CD4-positive, alpha-beta T cell (primary cell): ENCODE data around the gene SLAMF7. TPM values are rescaled to one million over a fixed set of nuclear protein-coding genes. Genes with fewer than 3 reads are reported as not detected.

Experiments used
- ATAC-seq: fragments of 200-7000 bp; cut with Tn5 transposase; one replicate; pipeline ENCODE4 v1.10.0; 2022; ENCODE audit warnings: mild to moderate bottlenecking; ENCODE audit not compliant: poor library complexity
- CTCF ChIA-PET: fragments of 350-600 bp; sonication (Branson Sonifier 250); formaldehyde crosslinking; loops from one replicate; lab custom pipeline; 2021; ENCODE audit warnings: antibody characterized with exemption, inconsistent platforms; lab: Charles Lee
- POLR2A ChIA-PET: fragments of 350-600 bp; sonication (Branson Sonifier 250); formaldehyde crosslinking; loops from one replicate; lab custom pipeline; 2021; ENCODE audit warnings: antibody characterized with exemption, inconsistent platforms; lab: Charles Lee
- DNase-seq, 14 experiments: peaks; one replicate each; pipeline ENCODE4 v3.0.0-alpha.2; 2013 to 2020; ENCODE audit warnings: mixed read lengths in 2 of 14
- H3K27ac ChIP-seq, 2 donors: one replicate each; pipeline versions ENCODE4 v1.5.1 to v1.7.0; 2013; ENCODE audit warnings: low read length in 2 of 2, low read depth in 1 of 2, mild to moderate bottlenecking in 1 of 2
- H3K27me3 ChIP-seq, 2 experiments: 1 replicate in 1 of 2; 2 replicates in 1 of 2; pipeline versions ENCODE4 v1.6.1 to v1.7.0; 2013; ENCODE audit warnings: low read length in 2 of 2, control low read depth in 1 of 2, mild to moderate bottlenecking in 1 of 2, moderate library complexity in 1 of 2; ENCODE audit not compliant: insufficient read depth in 2 of 2, control insufficient read depth in 1 of 2
- H3K36me3 ChIP-seq: one replicate; pipeline ENCODE4 v1.6.1; 2013; ENCODE audit warnings: low read length, control low read depth; ENCODE audit not compliant: insufficient read depth
- H3K4me1 ChIP-seq: one replicate; pipeline ENCODE4 v1.6.1; 2013; ENCODE audit warnings: low read length, control low read depth; ENCODE audit not compliant: insufficient read depth
- H3K4me3 ChIP-seq: one replicate; pipeline ENCODE4 v1.5.1; 2013; ENCODE audit warnings: mild to moderate bottlenecking, low read length, moderate library complexity
- H3K9me3 ChIP-seq, 2 experiments: 1 replicate in 1 of 2; 2 replicates in 1 of 2; pipeline versions ENCODE4 v1.6.1 to v1.7.0; 2013; ENCODE audit warnings: low read length in 2 of 2, mild to moderate bottlenecking in 2 of 2, control low read depth in 1 of 2, moderate library complexity in 1 of 2; ENCODE audit not compliant: control insufficient read depth in 1 of 2, insufficient read depth in 1 of 2
- H3K27ac Mint-ChIP-seq: one replicate; pipeline ENCODE4 v1.8.0; 2020; ENCODE audit warnings: mixed read lengths
- H3K27me3 Mint-ChIP-seq: one replicate; pipeline ENCODE4 v1.8.0; 2021; ENCODE audit warnings: mixed read lengths
- H3K36me3 Mint-ChIP-seq: one replicate; pipeline ENCODE4 v1.8.0; 2021; ENCODE audit warnings: low read depth, mixed read lengths
- H3K4me1 Mint-ChIP-seq: one replicate; pipeline ENCODE4 v1.8.0; 2021; ENCODE audit warnings: low read depth, mixed read lengths
- H3K4me3 Mint-ChIP-seq: one replicate; pipeline ENCODE4 v1.8.0; 2020; ENCODE audit warnings: mild to moderate bottlenecking, mixed read lengths
- H3K9me3 Mint-ChIP-seq: one replicate; pipeline ENCODE4 v1.8.0; 2020; ENCODE audit warnings: mixed read lengths
- CTCF ChIP-seq: fragments of 200-600 bp; IDR thresholded peaks from one replicate; pipeline ENCODE4 v1.8.0; 2022; ENCODE audit warnings: antibody characterized with exemption, mild to moderate bottlenecking
- intact Hi-C, 2 experiments: fragments of 100-400 bp; cut with DNase I in 1 of 2; cut with micrococcal nuclease in 1 of 2; formaldehyde crosslinking; loops; one replicate each; pipeline versions ENCODE4 v1.15.1 to v1.9.0; 2023 to 2025; cut with DNase I, micrococcal nuclease
- total RNA-seq, 174 experiments: library from RNA in 2 of 174; stranded (reverse) in 2 of 174; gene quantifications; one replicate each; pipeline ENCODE4 v1.2.3 and lab custom pipeline; 2021 to 2026

Gene SLAMF7
- total RNA-seq, 2 experiments from 2014 or later: 0.69 to 0.78 TPM

DNA sequence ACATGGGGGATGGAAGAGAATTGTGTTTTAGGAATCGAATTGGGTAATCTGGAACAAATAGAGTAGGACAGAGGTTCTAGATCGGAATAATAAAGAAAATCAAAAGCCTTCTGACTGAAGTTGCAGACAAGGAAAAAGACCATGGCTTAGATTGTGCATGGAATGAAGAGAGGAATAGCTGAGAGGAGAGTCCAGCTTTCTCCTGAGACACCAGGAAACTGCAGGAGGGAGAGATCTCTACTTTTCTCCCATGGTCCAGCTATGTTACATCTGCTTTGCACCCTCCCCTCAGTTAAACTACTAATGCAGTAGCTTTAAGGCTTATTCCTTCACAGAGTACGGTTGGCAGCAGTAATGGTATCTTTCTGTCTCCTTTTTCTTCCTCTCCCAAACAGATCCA, 13.4 kb downstream of the SLAMF7 start:
- Histone ChIP-seq H3K36me3 (no peaks in the 10 kb centered on the region), H3K9me3 (no peaks in the 10 kb centered on the region), H3K27ac (no peak overlapping the region), H3K4me1 (peaks cover 23% of the 10 kb centered on the region), H3K27me3 (no peaks in the 10 kb centered on the region), H3K4me3 (no peak overlapping the region)
- Mint-ChIP-seq H3K4me1 (peaks cover 4% of the 10 kb centered on the region), H3K9me3 (no peaks in the 10 kb centered on the region), H3K27ac (no peak overlapping the region), H3K27me3 (no peaks in the 10 kb centered on the region), H3K4me3 (no peak overlapping the region), H3K36me3 (no peaks in the 10 kb centered on the region)
- no peak for TF ChIP-seq CTCF
- CTCF ChIA-PET: interaction anchor here (1.4 kb wide), 1 partner anchor 16 kb away, joined by 4 read pairs; no protein-coding TSS in a partner anchor
- POLR2A ChIA-PET: no interaction called here
- ATAC-seq (no peak), DNase-seq (no peak)
- intact Hi-C loops: no loop called here

- Histone ChIP-seq H3K4me3 (no peak overlapping the region), H3K27me3 (no peaks in the 10 kb centered on the region), H3K4me1 (peaks cover 23% of the 10 kb centered on the region), H3K36me3 (no peaks in the 10 kb centered on the region), H3K27ac (no peak overlapping the region), H3K9me3 (no peaks in the 10 kb centered on the region)
- TF ChIP-seq CTCF: no peak
- H3K27me3 Mint-ChIP-seq: no peaks in the 10 kb centered on the region
- H3K9me3 Mint-ChIP-seq: no peaks in the 10 kb centered on the region
- no peak overlapping the region for H3K4me3 Mint-ChIP-seq
- ChIA-PET POLR2A (interaction anchor here (1.2 kb wide), 1 partner anchor 8 kb away, joined by 3 read pairs; no protein-coding TSS in a partner anchor), CTCF (interaction anchor here (1.4 kb wide), 1 partner anchor 16 kb away, joined by 4 read pairs; no protein-coding TSS in a partner anchor)
- H3K36me3 Mint-ChIP-seq: no peaks in the 10 kb centered on the region
- H3K27ac Mint-ChIP-seq: no peak overlapping the region
- peaks cover 4% of the 10 kb centered on the region for H3K4me1 Mint-ChIP-seq
- ATAC-seq (no peak), DNase-seq (no peak)
- intact Hi-C loops: no loop called here
These were observed 13.9 kb downstream of the SLAMF7 start for GRCh38 chr1:160752924-160753323.

DNA sequence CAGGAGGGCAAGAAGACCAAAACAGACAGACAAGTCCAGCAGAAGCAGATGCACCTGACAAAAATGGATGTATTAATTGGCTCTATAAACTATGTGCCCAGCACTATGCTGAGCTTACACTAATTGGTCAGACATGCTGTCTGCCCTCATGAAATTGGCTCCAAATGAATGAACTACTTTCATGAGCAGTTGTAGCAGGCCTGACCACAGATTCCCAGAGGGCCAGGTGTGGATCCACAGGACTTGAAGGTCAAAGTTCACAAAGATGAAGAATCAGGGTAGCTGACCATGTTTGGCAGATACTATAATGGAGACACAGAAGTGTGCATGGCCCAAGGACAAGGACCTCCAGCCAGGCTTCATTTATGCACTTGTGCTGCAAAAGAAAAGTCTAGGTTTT, 14.5 kb downstream of the SLAMF7 start:
- no peaks in the 10 kb centered on the region for H3K9me3 Mint-ChIP-seq
- Histone ChIP-seq H3K4me1 (peaks cover 23% of the 10 kb centered on the region), H3K9me3 (no peaks in the 10 kb centered on the region), H3K27ac (no peak overlapping the region), H3K4me3 (no peak overlapping the region), H3K27me3 (no peaks in the 10 kb centered on the region), H3K36me3 (no peaks in the 10 kb centered on the region)
- DNase-seq: no peak
- H3K4me1 Mint-ChIP-seq: peaks cover 4% of the 10 kb centered on the region
- no peaks in the 10 kb centered on the region for H3K36me3 Mint-ChIP-seq
- H3K27me3 Mint-ChIP-seq: no peaks in the 10 kb centered on the region
- TF ChIP-seq CTCF: no peak
- intact Hi-C loops: no loop called here
- no peak for ATAC-seq
- ChIA-PET CTCF (interaction anchor here (1.4 kb wide), 1 partner anchor 15 kb away, joined by 4 read pairs; no protein-coding TSS in a partner anchor), POLR2A (interaction anchor here (1.2 kb wide), 1 partner anchor 9 kb away, joined by 3 read pairs; no protein-coding TSS in a partner anchor)
- H3K4me3 Mint-ChIP-seq: no peak overlapping the region
- H3K27ac Mint-ChIP-seq: no peak overlapping the region
